ENCODE measurements around the gene CEBPB. TPM values are rescaled to one million over a fixed set of nuclear protein-coding genes. Genes with fewer than 3 reads are reported as not detected.
A peak's percentile ranks its signal among the peaks of the same experiment; 100 is the strongest.
"Not testable (repeated sequence)": the region's sequence is repeated elsewhere in the genome, so short reads cannot be mapped to it uniquely, and the experiment has no call there.

CEBPB gene
- total RNA-seq, 4 donors from 2014 or later: 105 to 195 (median 144) TPM

DNA sequence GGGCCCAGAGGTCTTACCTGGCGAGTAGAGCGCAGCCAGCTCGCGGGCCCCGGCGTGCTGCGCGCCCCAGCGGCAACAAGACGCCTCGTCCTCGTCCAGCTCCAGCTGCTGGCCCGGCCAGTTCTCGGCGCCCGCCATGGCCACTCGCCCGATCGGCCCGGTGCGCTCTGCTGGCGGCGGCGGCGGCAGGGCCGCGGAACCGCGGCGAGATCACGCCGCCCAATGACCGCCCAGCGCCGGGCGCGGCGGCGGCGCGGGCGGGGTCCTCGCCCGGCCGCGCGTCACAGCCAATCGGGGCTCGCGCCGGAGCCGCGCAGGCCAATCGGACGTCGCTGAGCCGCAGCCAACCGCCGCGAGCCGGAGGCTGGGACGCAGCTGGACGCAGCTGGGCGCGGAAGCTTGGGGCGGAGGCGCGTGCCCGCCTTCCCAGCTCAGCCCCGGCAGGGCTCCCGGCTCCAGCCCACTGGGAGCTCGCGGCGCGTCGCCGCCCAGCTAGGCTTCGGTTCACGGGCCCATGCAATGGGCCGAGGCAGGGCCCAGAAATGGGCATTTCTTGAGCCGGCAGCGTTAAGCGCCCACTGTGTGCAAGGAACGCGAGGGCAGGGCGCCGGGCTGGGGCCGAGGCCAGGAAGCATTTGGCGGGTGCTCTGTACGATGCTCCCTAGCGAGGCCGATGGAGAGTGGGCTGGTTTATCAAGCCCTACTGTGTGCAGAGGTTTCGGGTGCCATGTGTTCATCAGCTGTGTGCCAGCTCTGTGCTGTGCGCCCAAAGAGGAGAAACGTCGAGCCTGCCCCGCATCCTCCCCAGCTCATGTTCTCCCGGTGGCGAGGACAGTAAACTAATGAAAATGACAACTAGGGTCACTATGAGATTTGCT is 36.9 kb upstream of the CEBPB start, which contains the start of gene PEDS1:
Gene PEDS1 (minus strand): TSS at position 224 of the 878 bp plus-strand sequence. CDS start 86 bp downstream, at position 138.
- TF ChIP-seq POLR2AphosphoS5 (IDR thresholded peaks at IDR 0.05) (peak; percentile 88 to 97), POLR2A (IDR thresholded peaks at IDR 0.05; ENCODE audit: low read depth) (peak; percentile 86), EP300 (IDR thresholded peaks at IDR 0.05) (no peak)
- TF ChIP-seq, protein P1, sequence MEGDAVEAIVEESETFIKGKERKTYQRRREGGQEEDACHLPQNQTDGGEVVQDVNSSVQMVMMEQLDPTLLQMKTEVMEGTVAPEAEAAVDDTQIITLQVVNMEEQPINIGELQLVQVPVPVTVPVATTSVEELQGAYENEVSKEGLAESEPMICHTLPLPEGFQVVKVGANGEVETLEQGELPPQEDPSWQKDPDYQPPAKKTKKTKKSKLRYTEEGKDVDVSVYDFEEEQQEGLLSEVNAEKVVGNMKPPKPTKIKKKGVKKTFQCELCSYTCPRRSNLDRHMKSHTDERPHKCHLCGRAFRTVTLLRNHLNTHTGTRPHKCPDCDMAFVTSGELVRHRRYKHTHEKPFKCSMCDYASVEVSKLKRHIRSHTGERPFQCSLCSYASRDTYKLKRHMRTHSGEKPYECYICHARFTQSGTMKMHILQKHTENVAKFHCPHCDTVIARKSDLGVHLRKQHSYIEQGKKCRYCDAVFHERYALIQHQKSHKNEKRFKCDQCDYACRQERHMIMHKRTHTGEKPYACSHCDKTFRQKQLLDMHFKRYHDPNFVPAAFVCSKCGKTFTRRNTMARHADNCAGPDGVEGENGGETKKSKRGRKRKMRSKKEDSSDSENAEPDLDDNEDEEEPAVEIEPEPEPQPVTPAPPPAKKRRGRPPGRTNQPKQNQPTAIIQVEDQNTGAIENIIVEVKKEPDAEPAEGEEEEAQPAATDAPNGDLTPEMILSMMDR (IDR thresholded peaks at IDR 0.05): peak in 1 of 3 experiments; percentile 16
- peak within 1 kb of the TSS; percentile 92 to 93 (median 92) for H3K27ac ChIP-seq (replicated peaks in 1 of 4)
- 42% methylated on average over 7 of the region's 99 CpGs for WGBS
- no peak for DNase-seq (ENCODE audit: extremely low spot score)
- intact Hi-C loops (cut with DNase I): no loop called here
- no peaks in the 10 kb centered on the region for H3K27me3 ChIP-seq
- H3K4me1 ChIP-seq: peaks cover 41 to 51% (median 50%) of the 10 kb centered on the region in 4 donors
- H3K36me3 ChIP-seq: peaks cover 0 to 11% (median 9%) of the 10 kb centered on the region in 4 donors
- peak within 1 kb of the TSS; percentile 93 to 98 (median 96) for H3K4me3 ChIP-seq
- H3K9me3 ChIP-seq: no peaks in the 10 kb centered on the region

DNA sequence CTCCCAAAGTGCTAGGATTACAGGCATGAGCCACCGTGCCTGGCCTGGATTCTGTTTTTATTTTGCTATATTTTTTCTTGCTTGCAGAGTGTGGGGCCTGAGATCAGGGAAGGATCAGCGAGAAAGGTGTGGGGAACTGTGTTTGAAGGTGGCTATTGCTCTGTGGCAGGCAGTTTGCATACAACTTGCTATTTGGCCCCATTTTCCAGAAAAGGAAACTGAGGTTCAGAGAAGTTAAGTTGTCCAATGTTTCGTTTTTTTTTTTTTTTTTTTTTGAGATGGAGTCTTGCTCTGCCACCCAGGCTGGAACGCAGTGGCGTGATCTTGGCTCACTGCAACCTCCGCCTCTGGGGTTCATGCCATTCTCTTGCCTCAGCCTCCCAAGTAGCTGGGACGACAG is 29.1 kb upstream of the CEBPB start:
- DNase-seq (ENCODE audit: extremely low spot score); H3K9me3 ChIP-seq; H3K4me3 ChIP-seq; intact Hi-C loops (cut with DNase I); H3K36me3 ChIP-seq; H3K27me3 ChIP-seq; H3K27ac ChIP-seq (replicated peaks in 1 of 4): not testable (repeated sequence)
- H3K4me1 ChIP-seq: peaks cover 16 to 22% (median 18%) of the 10 kb centered on the region in 4 donors
- WGBS: 84% methylated on average over 7 of the region's 7 CpGs

DNA sequence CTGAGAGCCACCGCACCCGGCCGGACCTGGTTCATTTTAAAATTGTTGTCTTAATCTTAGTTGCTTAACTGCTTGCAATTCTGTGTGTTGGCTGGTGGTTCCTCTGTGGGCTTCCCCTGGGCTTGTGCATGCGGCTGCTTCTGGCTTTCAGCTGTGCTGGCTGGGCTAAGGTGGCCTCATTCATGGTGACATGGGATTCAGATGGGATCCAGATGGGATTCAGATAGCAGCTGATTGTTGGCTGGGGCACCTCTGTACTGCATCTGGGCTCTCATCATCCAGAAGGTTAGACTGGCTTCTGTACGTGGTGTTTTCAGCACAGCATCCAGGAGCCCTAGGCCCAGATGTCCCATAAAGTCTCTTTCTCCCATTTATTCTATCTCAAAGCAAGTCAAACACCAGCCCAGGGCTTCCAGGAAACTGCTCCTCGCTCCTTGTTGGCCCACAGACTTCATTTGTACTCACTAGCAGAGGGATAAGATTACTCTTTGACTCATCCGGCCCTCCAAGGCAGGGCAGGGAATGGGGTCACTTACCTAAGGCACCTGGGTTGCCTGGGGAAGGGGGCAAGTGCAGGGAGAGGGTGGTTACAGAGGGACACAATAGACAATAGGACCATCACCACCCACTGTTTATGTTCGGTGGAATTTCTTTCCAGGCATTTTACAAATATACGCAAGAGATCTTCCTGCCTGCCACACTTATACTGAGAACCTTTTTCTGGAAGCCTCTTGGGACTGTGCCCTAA is 26.9 kb upstream of the CEBPB start:
- Histone ChIP-seq H3K27me3 (no peaks in the 10 kb centered on the region), H3K9me3 (no peaks in the 10 kb centered on the region), H3K27ac (replicated peaks in 1 of 4) (peak overlapping the region; percentile 67 to 74 (median 70)), H3K4me3 (no peak overlapping the region), H3K36me3 (no peaks in the 10 kb centered on the region), H3K4me1 (peaks cover 20 to 29% (median 25%) of the 10 kb centered on the region in 4 donors)
- intact Hi-C loops (cut with DNase I): no loop called here
- TF ChIP-seq EP300 (IDR thresholded peaks at IDR 0.05) (no peak), POLR2AphosphoS5 (IDR thresholded peaks at IDR 0.05) (no peak), POLR2A (IDR thresholded peaks at IDR 0.05; ENCODE audit: low read depth) (no peak)
- TF ChIP-seq, protein P1 (IDR thresholded peaks at IDR 0.05): no peak
- 66% methylated on average over 9 of the region's 9 CpGs for WGBS
- peak; percentile 92 for DNase-seq (ENCODE audit: extremely low spot score)

DNA sequence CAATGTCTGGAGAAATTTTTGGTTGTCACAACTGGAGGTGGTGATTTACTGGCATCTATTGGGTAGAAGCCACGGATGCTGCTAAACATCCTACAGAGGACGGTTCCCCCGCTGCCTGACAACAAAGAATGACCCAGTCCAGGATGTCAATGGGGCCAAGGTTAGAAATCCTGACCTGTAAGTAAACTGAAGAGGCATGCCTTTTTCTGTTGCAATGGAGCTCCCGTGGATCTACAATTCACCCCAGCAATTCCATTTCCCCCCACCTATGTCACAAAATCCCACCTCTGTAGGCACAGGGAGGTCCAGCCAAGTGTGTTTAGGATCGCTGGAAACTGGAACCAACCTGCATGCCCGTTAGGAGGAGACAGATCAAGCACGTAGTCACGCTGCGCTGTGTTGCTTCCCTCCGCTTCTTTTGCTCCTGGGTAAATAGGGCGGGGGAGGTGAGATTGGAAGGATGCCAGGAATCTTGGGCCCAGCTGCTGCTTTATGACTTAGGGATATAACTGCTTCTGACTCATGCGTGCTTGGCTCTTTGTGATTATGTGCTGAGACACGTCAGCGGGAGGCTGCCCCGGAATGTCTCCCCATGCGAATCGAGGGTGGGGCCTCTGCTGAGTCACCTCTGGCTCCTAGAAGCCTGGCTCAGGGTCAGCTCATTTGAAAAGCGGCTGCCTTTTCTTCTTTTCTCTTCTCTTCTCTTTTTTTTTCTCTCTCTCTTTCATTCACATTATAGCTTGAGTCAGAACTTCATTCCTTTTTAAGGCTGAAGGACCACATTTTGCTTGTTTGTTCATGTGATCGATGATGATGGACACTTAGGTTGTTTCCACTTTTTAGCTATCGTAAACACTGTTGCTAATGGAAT is 24.7 kb upstream of the CEBPB start:
- TF ChIP-seq, protein P1 (IDR thresholded peaks at IDR 0.05): peak in 1 of 3 experiments; percentile 8
- peak; percentile 11 for TF ChIP-seq POLR2A (IDR thresholded peaks at IDR 0.05; ENCODE audit: low read depth)
- peak; percentile 93 to 98 for TF ChIP-seq POLR2AphosphoS5 (IDR thresholded peaks at IDR 0.05)
- TF ChIP-seq EP300 (IDR thresholded peaks at IDR 0.05): no peak
- WGBS: 9% methylated on average over 16 of the region's 20 CpGs
- Histone ChIP-seq H3K36me3 (no peaks in the 10 kb centered on the region), H3K9me3 (no peaks in the 10 kb centered on the region), H3K27me3 (no peaks in the 10 kb centered on the region), H3K27ac (replicated peaks in 1 of 4) (peak overlapping the region; percentile 85 to 90 (median 88)), H3K4me1 (peaks cover 23 to 37% (median 31%) of the 10 kb centered on the region in 4 donors), H3K4me3 (peak overlapping the region; percentile 37 to 43 (median 42))
- intact Hi-C loops (cut with DNase I): no loop called here
- peak; percentile 99 for DNase-seq (ENCODE audit: extremely low spot score)

Data from esophagus muscularis mucosa (tissue), 4 donors.